Fibroblast of pulmonary artery (primary cell): ENCODE data around the gene UPP1.

Experiments used
- DNase-seq: peaks from one replicate; pipeline ENCODE4 v3.0.0-alpha.2; 2010; ENCODE audit warnings: low read depth
- H3K4me3 ChIP-seq: replicated peaks from 2 replicates; pipeline ENCODE4 v1.5.1; 2011; ENCODE audit warnings: low read depth, mild to moderate bottlenecking, control low read depth, low read length, moderate library complexity
- CTCF ChIP-seq: IDR thresholded peaks from 2 replicates; pipeline ENCODE4 v1.5.1; 2011; ENCODE audit warnings: mild to moderate bottlenecking, control low read depth, low read length, inconsistent platforms; ENCODE audit errors: missing control alignments

The UPP1 gene

GRCh38 chr7:48091506-48092433, 2.7 kb downstream of the UPP1 start:
- H3K4me3 ChIP-seq = no peak overlapping the region
- no peak for TF ChIP-seq CTCF
- DNase-seq = no peak

- DNase-seq = peak; percentile 70
- H3K4me3 ChIP-seq = no peak overlapping the region
- no peak for TF ChIP-seq CTCF
Measured at GRCh38 chr7:48094861-48095293, 5.8 kb downstream of the UPP1 start.

GRCh38 chr7:48096273-48096672, 7.2 kb downstream of the UPP1 start:
- DNase-seq = no peak
- TF ChIP-seq CTCF = no peak
- H3K4me3 ChIP-seq = no peak overlapping the region

- H3K4me3 ChIP-seq = no peak overlapping the region
- peak; percentile 50 for DNase-seq
- TF ChIP-seq CTCF = no peak
Measured at GRCh38 chr7:48097521-48098231, 8.6 kb downstream of the UPP1 start.

- TF ChIP-seq CTCF = no peak
- DNase-seq = no peak
- no peak overlapping the region for H3K4me3 ChIP-seq
Measured at GRCh38 chr7:48098846-48099245, 9.8 kb downstream of the UPP1 start.

GRCh38 chr7:48099781-48100180, 10.7 kb downstream of the UPP1 start:
- TF ChIP-seq CTCF = no peak

More at GRCh38 chr7:48099781-48100180, 10.7 kb downstream of the UPP1 start:
- DNase-seq = no peak
- H3K4me3 ChIP-seq = no peak overlapping the region
